Right ventricle myocardium superior (tissue), 1 donor: ENCODE data around the gene CHST15. TPM values are rescaled to one million over a fixed set of nuclear protein-coding genes. Genes with fewer than 3 reads are reported as not detected.

Experiments
- ATAC-seq: fragments of 200-7000 bp; cut with Tn5 transposase; one replicate; pipeline ENCODE4 v1.9.1; 2020; ENCODE audit warnings: mild to moderate bottlenecking; ENCODE audit not compliant: poor library complexity
- DNase-seq: peaks from one replicate; pipeline ENCODE4 v3.0.0-alpha.2; 2020
- intact Hi-C: fragments of 100-400 bp; cut with DNase I; formaldehyde crosslinking; loops from one replicate; pipeline ENCODE4 v1.11.2; 2022
- long read RNA-seq: library from polyadenylated mRNA; unstranded; transcript quantifications from one replicate; pipeline ENCODE4 v2.0.0, GENCODE V29; 2021
- total RNA-seq: library from RNA; stranded (reverse); fragmentation: NEBNext Ultra II Directional; extraction: Animal tissue kit (Norgen Biotek cat#: 25700); gene quantifications from one replicate; pipeline ENCODE4 v1.2.1, GENCODE V29; 2021
- donor health status: DM: no; HTN: yes; CAD: no; lungs with severe emphysema.

Gene CHST15, protein sequence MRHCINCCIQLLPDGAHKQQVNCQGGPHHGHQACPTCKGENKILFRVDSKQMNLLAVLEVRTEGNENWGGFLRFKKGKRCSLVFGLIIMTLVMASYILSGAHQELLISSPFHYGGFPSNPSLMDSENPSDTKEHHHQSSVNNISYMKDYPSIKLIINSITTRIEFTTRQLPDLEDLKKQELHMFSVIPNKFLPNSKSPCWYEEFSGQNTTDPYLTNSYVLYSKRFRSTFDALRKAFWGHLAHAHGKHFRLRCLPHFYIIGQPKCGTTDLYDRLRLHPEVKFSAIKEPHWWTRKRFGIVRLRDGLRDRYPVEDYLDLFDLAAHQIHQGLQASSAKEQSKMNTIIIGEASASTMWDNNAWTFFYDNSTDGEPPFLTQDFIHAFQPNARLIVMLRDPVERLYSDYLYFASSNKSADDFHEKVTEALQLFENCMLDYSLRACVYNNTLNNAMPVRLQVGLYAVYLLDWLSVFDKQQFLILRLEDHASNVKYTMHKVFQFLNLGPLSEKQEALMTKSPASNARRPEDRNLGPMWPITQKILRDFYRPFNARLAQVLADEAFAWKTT
- total RNA-seq: 3.0 TPM
- long read RNA-seq, full-length matches to known transcripts: 2 of 3 reads
- long read RNA-seq, partial matches to known transcripts: 0 of 3 reads
- long read RNA-seq, other reads (novel, unspliced or antisense): 1 of 3 reads

DNA sequence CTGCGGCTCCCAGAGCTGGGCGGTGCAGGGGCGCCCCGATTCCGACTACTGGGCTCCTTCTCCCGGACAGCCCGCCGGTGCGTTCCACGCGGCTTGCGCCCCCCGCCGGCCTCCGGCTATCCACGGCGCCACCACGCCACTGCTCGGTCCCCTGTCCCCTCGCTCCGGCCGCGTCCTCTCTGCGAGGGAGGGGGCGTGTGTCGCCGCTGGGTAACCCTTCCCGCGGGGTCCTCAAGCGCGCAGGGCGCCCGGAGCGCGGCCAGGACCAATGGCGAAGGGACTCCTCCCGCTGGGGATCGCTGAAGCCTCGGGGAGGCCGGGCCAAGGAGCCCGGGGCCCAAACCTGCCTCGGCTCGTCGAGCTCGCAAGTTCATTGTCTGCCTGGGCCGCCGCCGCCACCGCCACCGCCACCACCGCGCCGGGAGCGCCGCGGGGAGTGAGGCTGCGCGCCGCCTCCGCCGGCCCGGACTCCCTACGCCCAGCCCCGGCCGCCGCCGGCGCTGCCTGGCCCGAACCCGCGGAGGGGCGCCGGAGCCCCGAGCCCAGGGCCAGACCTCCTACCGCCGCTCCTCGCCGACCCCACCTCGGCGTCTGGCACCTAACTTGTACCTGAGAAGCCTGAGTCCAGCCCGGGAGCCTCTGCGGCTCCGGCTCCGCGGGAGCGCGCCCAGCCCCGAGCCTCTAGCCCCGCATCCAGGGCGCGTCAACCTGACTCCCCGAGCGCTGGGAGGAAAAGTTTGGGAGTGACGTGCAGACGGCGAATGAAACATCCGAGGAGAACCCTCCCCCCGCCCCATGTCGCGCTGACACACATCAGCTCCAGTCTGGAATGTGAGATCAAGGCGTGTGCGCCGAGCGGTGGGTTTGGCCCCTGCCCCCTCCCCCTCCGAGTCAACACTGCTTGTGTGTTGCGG is at the start of gene CHST15:
Gene CHST15 (minus strand): TSS at position 739 of the 914 bp plus-strand sequence. CDS start 47,386 bp downstream, outside the sequence.
- intact Hi-C loops: no loop called here
- ATAC-seq: peak; percentile 53
- peak; percentile 53 for DNase-seq

DNA sequence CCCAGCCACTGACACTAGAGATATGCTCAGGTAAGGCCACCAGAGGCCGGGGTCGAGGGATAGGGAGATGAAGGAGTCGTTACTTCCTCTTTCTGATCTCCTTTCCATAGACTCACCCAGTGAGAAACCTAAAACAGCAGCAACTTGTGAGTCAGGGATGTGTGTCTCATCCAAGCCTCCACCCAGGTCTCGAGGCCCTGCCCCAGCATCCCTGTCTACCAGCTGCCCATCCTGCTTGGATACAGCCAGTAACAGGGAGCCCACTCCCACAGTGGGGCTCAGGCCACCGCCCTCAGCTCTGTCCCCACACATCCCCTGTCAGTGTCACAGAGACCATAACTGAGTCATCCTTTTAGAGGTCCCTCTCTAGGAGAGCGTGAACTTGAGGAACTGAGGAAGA is 49.6 kb upstream of the CHST15 start:
- DNase-seq (no peak), ATAC-seq (no peak)
- intact Hi-C loops: no loop called here

DNA sequence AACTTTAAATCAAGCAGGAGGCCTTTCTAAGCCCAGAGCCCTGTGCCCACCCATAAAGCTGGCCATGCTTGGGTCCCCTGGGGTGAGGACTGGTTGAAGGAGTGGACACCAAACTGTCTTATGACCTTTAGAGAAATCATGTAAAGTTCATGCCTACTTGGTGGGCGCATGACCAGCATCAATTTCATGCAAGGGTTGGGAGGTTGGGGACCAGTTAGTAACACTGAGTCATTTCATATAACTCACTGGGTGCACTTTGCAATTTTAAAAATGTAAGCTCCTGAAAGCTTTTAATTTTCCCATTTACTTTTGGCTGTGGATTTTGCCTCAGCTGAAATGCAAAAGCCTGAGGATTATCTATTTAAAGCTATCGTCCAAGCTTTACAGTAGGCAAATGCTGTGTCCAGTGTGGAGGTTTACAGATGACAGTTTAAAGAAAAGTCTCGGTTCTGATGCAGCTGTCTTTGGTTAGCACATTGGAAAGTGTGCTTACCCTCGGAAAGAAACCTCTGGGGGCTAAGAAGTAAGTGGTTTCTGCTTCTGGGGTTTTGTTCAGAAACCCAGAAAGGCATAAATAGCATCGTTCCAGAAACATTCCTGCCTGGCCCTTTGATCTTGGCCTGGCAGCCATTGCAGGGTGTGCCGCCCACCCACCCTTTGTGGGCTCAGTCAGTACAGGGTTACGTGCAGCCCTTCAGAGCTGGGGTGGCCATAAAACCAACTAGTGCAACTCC is 48.8 kb upstream of the CHST15 start:
- ATAC-seq (no peak), DNase-seq (no peak)
- intact Hi-C loops: no loop called here

DNA sequence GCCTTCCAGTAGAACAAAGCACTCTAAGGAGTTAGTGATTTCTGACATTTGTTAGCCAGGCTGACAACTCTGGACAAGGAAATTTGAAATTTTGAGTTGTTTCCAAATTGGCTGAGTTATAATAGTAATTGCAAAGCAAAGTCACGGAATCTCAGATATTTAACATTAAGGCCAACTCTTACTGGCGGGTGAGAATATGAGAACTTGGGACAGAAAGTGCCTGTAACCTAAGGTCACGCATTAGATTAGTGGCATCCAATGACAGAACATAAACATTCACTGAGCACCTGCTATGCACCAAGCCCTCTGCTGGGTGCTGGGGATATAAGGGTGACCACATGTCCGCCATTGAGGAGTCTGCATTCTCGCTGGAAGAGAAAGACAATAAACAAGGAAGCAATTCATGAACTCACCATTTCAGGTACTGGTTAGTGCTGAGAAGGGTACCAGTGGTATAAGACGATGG is 45.5 kb upstream of the CHST15 start:
- intact Hi-C loops: no loop called here
- DNase-seq: no peak
- ATAC-seq: no peak

DNA sequence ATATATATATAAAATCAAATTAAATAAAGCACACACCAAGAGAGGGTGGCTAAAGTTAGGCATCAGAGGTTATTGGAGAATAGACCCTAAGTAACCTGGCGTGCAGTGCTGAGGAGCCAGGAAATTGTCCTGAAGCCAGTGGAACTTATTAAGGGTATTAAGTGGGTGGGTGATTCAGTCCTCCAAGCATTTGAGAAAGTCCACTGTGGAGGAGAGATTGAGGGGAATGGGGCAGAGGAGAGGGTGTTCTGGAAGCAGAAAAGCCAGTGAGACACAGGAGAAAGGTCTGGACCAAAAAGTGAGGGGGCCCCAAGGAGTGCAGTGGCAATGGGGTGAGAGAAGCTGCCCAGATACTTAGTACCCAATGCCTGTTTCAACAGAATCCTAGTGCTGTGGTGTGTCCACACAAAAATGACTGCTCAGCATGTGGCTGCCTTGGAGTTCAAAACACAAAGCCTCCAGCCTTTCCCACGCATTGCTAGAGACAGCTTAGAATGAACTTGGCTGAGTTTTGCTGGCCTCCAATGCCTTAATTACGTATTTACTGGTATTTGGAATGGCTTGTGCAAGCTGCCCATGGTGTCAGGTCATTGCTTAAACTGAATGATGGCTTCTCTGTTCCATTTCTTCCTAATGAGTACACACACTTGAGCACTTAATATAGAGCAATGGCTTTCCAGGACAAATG is 44.9 kb upstream of the CHST15 start:
- no peak for DNase-seq
- intact Hi-C loops: no loop called here
- peak; percentile 64 for ATAC-seq

DNA sequence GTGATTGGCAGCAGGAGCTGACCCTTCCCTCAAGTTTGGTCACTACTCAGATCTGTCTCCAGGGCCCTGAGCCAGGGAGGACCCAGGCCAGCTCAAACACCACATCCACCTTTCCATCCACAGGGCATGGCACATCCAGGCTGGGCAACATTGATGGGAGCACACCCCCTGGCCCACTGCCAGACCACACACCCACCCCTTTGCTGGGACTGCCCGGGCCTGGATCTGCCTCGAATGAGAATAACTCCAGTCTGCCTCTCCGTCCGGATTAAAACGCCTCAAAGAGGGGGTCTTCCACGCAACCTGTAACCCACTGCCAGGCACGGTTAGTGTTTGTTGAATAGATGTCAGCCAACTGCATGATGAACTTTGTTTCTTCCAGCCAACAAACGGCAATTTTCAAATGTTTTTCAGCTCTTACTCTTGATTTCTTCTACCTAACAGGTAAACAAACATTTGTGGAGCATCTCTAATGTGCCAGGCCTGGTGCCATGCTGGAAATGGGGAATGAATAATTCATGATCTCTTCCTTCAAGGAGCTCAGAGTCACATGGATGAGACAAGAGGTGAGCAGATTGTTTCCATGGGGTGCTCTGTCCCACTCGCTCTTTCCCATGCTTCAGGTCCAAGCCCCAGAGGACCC is 41.0 kb upstream of the CHST15 start:
- no peak for DNase-seq
- intact Hi-C loops: no loop called here
- no peak for ATAC-seq

DNA sequence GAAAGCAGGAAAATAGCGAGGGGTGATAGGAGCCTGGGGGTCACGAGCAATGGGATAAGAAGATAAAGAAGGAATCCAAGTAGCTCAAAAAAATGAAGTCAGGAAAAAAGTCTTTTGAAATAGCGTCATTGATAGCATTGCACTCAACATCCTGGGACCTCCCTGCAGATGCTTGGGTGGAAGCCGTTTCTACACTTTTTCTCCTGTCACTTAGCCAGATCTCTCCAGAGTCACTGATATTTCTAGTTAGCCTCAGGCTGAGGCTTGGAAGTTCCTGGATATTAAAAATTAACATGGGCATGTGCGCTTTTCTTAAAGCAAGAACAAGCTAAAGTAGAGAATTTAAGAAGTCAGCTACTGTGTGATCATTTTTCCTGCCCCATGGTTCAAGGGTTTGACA is 39.5 kb upstream of the CHST15 start:
- ATAC-seq: no peak
- DNase-seq: no peak
- intact Hi-C loops: no loop called here

DNA sequence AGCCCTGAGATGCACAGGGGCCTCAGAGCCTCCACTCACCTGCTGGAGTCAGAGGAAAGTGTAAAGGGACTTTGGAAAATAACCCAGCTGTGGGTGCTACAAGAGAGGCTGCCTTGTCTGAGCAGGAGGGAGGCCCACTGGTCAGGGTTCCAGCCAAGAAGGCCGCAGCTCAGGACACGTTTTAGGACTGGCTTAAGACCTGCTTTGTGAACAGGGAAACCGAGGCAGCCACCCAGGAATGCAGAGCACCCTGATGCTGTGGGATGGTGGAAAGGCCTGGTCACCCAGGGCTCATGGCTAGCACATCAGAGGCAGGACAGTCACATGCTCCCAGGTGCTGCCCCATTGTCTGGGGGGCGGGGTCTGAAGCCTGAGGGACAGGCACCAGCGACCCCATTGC is 38.9 kb upstream of the CHST15 start:
- DNase-seq (no peak), ATAC-seq (no peak)
- intact Hi-C loops: no loop called here

DNA sequence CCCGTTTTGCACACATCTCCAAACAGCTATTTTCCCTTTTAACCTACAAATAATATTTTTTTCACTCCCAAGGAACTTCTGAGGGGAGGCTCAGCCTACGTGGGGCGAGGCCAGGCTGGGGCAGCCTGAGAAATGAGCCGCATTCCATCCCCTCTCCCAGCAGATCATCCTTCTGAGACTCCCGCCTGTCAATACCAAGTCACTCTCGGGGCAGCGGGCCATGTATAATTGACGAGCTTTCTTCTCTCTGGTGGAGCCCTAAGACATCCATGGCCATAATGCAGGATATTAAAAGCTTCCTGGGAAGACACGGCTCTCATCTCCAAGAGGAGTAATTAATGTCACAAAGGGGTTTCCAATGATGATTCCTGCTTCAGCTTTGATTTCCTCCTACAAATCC is 37.8 kb upstream of the CHST15 start:
- intact Hi-C loops: no loop called here
- DNase-seq: no peak
- ATAC-seq: no peak

DNA sequence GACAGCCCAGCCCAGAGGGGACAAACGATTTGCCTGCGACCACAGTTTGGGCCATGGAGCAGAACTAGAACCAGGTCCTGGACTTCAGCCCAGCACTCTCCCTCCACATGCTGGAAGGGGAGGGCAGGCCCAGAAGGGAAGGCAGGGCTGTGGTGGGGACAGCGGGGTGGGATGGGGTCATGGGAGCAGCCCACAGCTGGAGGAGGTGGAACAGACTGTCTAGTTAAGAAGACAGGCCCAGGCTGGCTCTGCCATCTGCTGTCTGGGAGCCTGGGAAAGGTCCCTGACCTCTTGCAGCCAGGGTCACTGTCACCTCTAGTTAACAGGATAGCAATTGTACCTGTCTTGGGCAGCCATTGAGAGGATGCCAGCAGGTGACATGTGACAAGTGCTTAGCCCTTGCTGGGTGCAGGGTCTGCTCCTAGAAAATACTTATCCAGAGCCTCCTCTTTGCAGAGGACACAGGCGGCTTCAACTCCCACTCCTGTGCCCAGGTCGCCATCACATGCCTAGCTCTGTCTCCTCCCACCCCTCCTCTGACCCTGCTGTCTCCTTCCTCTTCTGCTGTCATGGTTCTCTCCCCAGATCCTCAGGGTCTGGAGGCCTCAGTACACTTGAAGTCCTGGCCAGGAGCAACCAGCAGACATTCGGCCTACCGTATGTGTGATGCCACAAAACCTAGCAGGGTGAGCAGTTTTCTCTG is 37.0 kb upstream of the CHST15 start:
- ATAC-seq (no peak), DNase-seq (no peak)
- intact Hi-C loops: no loop called here

DNA sequence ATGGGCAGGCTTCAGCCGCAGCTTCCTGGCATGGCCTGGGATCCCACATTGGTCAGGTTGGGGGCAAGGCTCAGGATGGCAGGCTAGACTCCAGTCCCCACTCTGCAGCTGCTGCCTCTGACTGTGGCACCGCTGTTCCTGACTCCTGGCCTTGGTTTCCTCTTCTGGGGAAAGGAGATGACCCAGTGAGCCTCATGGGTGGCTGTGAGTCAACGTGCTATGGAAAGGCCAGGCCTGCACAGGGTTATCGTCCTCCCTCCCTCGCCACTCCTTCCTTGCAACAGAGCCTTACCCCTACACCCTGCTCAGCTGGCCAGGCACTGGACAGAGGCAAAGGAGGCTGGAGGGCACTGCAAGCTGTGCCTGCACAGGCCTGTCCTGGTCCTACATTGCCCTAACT is 36.1 kb upstream of the CHST15 start:
- no peak for ATAC-seq

DNA sequence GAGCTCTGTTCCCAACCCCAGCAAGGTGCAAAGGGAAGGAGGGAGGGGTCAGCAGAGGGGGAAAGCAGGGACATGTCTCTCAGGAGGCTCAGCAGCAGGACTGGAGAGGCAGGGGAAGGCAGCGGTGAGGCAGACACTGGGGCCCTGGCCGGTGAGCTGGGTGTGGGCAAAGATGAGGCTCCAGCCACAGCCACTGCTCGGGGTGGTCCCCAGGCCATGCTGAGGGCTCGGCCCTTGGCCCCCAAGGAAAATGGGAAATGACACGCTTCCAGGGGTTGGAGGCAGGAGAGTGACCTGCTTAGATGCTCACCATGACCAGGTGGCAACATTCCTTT is 35.4 kb upstream of the CHST15 start:
- ATAC-seq (no peak), DNase-seq (no peak)
- intact Hi-C loops: no loop called here

More for the DNA sequence above, 36.1 kb upstream of the CHST15 start:
- DNase-seq: no peak
- intact Hi-C loops: no loop called here

DNA sequence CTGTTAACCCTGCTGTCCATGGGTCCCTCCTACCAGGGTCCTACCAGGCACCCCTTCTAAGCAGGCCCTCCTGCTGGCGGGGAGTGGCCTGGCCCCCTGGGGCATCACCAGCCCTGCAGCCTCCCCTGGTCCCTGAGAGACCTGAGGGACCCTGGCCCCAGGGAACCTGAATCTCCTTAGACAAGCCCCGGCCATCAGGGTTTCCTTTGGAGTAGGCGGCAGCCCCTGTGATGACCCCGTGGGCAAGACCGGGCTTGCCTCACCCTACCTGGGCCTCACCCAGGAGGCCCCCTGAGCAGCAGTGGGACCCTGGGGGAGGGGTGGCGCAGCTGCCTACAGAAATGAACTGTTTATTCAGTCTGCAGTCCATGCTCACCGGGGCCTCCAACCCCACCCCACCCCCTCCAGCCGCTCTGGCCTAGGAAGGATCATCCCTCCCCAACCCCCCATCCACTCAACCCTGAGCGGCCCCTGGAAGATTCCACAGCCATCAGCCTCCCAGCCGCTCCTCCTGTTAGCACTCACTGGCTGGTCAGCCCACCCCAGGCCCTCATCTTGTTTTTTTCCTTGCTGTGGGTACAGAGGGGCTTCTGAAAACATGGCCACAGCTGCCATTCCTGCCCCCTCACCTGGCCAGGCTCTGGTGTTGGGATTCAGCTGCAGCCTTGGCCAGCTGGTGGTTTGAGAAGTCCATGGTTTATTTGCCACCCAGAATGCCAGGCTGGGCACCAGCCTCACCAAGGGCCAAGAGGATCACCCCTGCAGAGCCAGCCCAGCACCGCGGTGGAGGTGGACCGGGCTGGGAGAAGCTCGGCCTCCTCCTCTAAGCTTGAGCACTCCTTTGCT is 34.8 kb upstream of the CHST15 start:
- intact Hi-C loops: no loop called here
- ATAC-seq: no peak
- no peak for DNase-seq

DNA sequence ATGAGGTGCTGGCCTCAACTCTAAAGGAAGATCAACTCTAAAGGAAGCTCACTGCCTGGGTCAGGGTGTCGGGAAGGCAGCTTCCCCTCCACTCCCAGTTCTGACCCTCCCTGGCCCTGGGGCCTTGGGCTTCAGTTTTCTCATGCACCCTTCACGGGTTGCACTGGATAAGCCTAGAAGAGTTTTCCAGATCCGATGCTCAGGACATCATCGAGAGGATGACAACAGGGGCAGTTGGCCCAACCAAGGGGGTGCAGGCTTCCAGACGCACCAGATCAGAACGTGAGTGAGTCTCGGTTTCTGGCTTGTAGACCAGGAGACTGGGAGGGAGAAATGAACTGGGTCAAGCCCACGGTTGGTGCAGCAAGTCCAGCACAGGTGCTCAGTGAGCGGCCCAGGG is 34.2 kb upstream of the CHST15 start:
- DNase-seq (no peak), ATAC-seq (no peak)
- intact Hi-C loops: no loop called here

DNA sequence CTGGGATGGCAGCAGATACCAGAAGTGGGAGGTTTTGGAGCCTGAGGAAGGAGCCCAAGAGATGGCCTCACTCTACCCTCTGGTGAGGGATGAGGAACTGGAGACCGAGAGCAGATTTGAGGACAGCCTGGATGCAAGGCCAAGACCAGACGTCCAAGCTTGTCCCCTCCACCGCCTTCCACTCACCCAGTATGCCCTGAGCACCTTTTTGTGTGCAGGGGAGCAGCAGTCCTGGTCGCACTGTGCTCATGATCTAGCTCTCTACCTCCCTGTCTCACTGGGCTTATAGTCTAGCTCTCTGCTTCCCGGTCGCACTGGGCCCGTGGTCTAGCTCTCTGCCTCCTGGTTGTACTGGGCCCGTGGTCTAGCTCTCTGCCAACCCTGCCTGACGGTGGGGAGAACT is 33.6 kb upstream of the CHST15 start:
- DNase-seq: no peak
- intact Hi-C loops: no loop called here
- no peak for ATAC-seq
